HL-60 (cell line): ENCODE measurements around the gene FOLR2.

ENCODE experiments used
- SPI1 ChIP-seq: IDR thresholded peaks from 2 replicates; pipeline ENCODE4 v1.6.1; 2012; ENCODE audit warnings: low read depth, mild to moderate bottlenecking, borderline replicate concordance
- TF ChIP-seq, protein P1 (sequence below): IDR thresholded peaks from one replicate; pipeline ENCODE4 v1.5.1; 2011; ENCODE audit warnings: low read length, control low read depth, inconsistent platforms; ENCODE audit not compliant: insufficient read depth

DNA sequence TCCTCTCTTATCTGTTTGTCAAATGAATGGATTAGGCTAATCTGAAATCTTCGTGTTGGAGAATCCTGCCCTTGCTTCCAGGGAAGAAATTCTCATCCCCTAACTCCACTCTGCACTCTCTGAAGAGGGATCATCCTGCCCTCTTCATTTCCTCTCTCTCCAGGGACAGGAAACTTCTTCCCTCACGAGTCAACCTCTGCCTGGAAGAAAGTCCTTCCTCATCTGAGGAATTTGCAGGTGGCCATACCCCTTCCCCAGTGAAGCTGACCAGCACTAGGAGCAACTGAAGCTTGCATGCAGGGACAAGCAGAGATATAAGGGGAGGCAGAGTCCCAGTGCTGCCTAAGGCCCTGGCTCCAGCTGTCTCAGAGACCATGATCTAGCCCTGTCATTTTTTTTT, 31.0 kb downstream of the FOLR2 start:
- TF ChIP-seq SPI1 = no peak
- TF ChIP-seq, protein P1, sequence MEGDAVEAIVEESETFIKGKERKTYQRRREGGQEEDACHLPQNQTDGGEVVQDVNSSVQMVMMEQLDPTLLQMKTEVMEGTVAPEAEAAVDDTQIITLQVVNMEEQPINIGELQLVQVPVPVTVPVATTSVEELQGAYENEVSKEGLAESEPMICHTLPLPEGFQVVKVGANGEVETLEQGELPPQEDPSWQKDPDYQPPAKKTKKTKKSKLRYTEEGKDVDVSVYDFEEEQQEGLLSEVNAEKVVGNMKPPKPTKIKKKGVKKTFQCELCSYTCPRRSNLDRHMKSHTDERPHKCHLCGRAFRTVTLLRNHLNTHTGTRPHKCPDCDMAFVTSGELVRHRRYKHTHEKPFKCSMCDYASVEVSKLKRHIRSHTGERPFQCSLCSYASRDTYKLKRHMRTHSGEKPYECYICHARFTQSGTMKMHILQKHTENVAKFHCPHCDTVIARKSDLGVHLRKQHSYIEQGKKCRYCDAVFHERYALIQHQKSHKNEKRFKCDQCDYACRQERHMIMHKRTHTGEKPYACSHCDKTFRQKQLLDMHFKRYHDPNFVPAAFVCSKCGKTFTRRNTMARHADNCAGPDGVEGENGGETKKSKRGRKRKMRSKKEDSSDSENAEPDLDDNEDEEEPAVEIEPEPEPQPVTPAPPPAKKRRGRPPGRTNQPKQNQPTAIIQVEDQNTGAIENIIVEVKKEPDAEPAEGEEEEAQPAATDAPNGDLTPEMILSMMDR = no peak
